MM.1S (cell line): ENCODE results near the gene CIZ1.

ENCODE experiments used
- EZH2 ChIP-seq: fragments of 300-600 bp; sonication (generic); optimal IDR thresholded peaks from 2 replicates; pipeline ENCODE3; 2017; ENCODE audit warnings: low read depth, mild to moderate bottlenecking, antibody characterized with exemption, low read length, mixed read lengths
- EZH2phosphoT487 ChIP-seq: fragments of 300-600 bp; sonication (generic); IDR thresholded peaks from 2 replicates; pipeline ENCODE4 v1.6.1; 2018; ENCODE audit warnings: antibody characterized with exemption, low read length
- TF ChIP-seq, protein P1 (sequence below): fragments of 300-600 bp; sonication (generic); IDR thresholded peaks from 2 replicates; pipeline ENCODE4 v1.5.1; 2016; ENCODE audit warnings: antibody characterized with exemption, low read length, mixed read lengths

DNA sequence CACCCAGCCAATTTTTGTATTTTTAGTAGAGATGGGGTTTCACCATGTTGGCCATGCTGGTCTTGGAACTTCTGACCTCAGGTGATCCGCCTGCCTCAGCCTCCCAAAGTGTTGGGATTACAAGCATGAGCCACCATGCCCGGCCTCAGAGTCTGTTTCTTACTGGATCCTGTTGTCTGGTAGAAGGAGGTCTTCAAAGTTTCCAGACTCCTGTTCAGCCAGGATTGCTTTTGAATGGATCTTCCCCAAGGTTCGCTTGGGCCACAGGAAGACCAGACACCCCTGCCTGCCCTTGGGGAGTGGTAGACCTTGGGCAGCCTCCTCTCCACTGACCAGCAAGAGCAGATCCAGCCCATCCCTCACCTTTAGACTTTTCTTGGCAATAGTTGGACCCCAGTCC lies 49.8 kb downstream of the CIZ1 start:
- TF ChIP-seq, protein P1, sequence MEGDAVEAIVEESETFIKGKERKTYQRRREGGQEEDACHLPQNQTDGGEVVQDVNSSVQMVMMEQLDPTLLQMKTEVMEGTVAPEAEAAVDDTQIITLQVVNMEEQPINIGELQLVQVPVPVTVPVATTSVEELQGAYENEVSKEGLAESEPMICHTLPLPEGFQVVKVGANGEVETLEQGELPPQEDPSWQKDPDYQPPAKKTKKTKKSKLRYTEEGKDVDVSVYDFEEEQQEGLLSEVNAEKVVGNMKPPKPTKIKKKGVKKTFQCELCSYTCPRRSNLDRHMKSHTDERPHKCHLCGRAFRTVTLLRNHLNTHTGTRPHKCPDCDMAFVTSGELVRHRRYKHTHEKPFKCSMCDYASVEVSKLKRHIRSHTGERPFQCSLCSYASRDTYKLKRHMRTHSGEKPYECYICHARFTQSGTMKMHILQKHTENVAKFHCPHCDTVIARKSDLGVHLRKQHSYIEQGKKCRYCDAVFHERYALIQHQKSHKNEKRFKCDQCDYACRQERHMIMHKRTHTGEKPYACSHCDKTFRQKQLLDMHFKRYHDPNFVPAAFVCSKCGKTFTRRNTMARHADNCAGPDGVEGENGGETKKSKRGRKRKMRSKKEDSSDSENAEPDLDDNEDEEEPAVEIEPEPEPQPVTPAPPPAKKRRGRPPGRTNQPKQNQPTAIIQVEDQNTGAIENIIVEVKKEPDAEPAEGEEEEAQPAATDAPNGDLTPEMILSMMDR: no peak
- no peak for TF ChIP-seq EZH2
- no peak for TF ChIP-seq EZH2phosphoT487
